Gastrocnemius medialis (tissue), 4 donors: ENCODE data around the gene SMARCD1. TPM values are rescaled to one million over a fixed set of nuclear protein-coding genes. Genes with fewer than 3 reads are reported as not detected.

Experiments
- ATAC-seq, 2 donors: fragments of 150-250 bp; one replicate each; pipeline ENCODE4 v1.9.1; 2016
- DNase-seq, 2 donors: peaks; one replicate each; pipeline ENCODE4 v3.0.0-alpha.2; 2019
- H3K27ac ChIP-seq, 4 donors: fragments of 200-600 bp; sonication (generic); 1 replicate in 1 of 4; 2 replicates in 3 of 4; pipeline ENCODE4 v1.5.1; 2016 to 2018; ENCODE audit warnings: mild to moderate bottlenecking in 2 of 4, moderate library complexity in 1 of 4
- H3K27me3 ChIP-seq, 3 donors: fragments of 200-600 bp; sonication (generic) in 2 of 3; 1 replicate in 1 of 3; 2 replicates in 2 of 3; pipeline versions ENCODE4 v1.5.1 to v1.6.0; 2016 to 2019; ENCODE audit warnings: mild to moderate bottlenecking in 1 of 3, moderate library complexity in 1 of 3
- H3K36me3 ChIP-seq, 2 donors: fragments of 200-600 bp; sonication (generic) in 1 of 2; one replicate each; pipeline ENCODE4 v1.5.1; 2017 to 2018
- H3K4me1 ChIP-seq, 2 donors: fragments of 200-600 bp; sonication (generic) in 1 of 2; one replicate each; pipeline ENCODE4 v1.5.1; 2016 to 2017; ENCODE audit warnings: mild to moderate bottlenecking in 2 of 2
- H3K4me3 ChIP-seq, 4 donors: fragments of 200-600 bp; sonication (generic) in 3 of 4; 1 replicate in 1 of 4; 2 replicates in 3 of 4; pipeline ENCODE4 v1.5.1; 2016 to 2019; ENCODE audit warnings: mild to moderate bottlenecking in 2 of 4
- H3K9me3 ChIP-seq, 3 donors: fragments of 200-600 bp; sonication (generic) in 2 of 3; 1 replicate in 1 of 3; 2 replicates in 2 of 3; pipeline ENCODE4 v1.5.1; 2016 to 2019
- POLR2A ChIP-seq, 2 donors: fragments of 450-650 bp; IDR thresholded peaks; one replicate each; pipeline ENCODE4 v1.6.1; 2017; ENCODE audit warnings: antibody characterized with exemption in 2 of 2, mild to moderate bottlenecking in 2 of 2, moderate library complexity in 2 of 2
- in situ Hi-C, 4 donors: fragments of 200-750 bp; cut with MboI; loops; one replicate each; pipeline versions ENCODE4 v1.15.0 to v1.8.0; 2017; ENCODE audit warnings: low sequenced_read_pairs in 4 of 4
- intact Hi-C: fragments of 100-400 bp; cut with DNase I; formaldehyde crosslinking; loops from one replicate; pipeline ENCODE4 v1.15.1; 2023; ENCODE audit warnings: low total_unique reads
- total RNA-seq, 4 donors: library from RNA; depleted of rRNA; stranded (reverse); fragments of >200 nt; gene quantifications; one replicate each; pipeline versions ENCODE4 v1.1.0 to v1.2.3, GENCODE V29; 2016
- TF ChIP-seq, protein P1 (sequence below), 5 experiments: fragments of 450-650 bp in 3 of 5; fragments of 200-600 bp in 2 of 5; sonication (generic) in 2 of 5; IDR thresholded peaks in 4 of 5; conservative IDR thresholded peaks in 1 of 5; 1 replicate in 4 of 5; 2 replicates in 1 of 5; pipeline ENCODE4 v1.5.1; 2016 to 2019; ENCODE audit warnings: antibody characterized with exemption in 5 of 5, mild to moderate bottlenecking in 3 of 5, moderate library complexity in 3 of 5

SMARCD1 gene
- total RNA-seq, 4 donors from 2014 or later, result 16.9 to 27.3 (median 20.1) TPM

DNA sequence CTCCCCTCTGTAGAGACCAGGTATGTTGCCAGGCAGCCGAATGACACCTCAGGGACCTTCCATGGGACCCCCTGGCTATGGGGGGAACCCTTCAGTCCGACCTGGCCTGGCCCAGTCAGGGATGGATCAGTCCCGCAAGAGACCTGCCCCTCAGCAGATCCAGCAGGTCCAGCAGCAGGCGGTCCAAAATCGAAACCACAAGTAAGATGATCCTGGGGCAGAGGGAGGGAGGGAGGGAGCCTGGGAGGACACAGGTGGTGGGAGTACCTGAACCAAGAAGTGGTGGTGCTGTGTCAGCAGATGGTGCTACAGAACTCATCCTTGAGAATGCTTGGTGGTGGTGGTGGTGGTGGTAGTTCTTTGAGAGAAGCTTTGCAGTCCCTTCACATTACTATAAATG, 1.0 kb downstream of the SMARCD1 start:
- TF ChIP-seq POLR2A (IDR thresholded peaks at IDR 0.05), result no peak
- TF ChIP-seq, protein P1, sequence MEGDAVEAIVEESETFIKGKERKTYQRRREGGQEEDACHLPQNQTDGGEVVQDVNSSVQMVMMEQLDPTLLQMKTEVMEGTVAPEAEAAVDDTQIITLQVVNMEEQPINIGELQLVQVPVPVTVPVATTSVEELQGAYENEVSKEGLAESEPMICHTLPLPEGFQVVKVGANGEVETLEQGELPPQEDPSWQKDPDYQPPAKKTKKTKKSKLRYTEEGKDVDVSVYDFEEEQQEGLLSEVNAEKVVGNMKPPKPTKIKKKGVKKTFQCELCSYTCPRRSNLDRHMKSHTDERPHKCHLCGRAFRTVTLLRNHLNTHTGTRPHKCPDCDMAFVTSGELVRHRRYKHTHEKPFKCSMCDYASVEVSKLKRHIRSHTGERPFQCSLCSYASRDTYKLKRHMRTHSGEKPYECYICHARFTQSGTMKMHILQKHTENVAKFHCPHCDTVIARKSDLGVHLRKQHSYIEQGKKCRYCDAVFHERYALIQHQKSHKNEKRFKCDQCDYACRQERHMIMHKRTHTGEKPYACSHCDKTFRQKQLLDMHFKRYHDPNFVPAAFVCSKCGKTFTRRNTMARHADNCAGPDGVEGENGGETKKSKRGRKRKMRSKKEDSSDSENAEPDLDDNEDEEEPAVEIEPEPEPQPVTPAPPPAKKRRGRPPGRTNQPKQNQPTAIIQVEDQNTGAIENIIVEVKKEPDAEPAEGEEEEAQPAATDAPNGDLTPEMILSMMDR (IDR thresholded peaks at IDR 0.05 in 4 of 5, conservative IDR thresholded peaks at IDR 0.05 in 1 of 5), result no peak
- H3K27me3 ChIP-seq, result no peaks in the 10 kb centered on the region
- intact Hi-C loops (loop anchor here (10.0 kb wide), 1 partner anchor 229 kb away; no protein-coding TSS in a partner anchor), in situ Hi-C loops (loop anchor here in 2 of 4 donors (25.0 kb wide), 1 partner anchor 226 kb away; no protein-coding TSS in a partner anchor)
- DNase-seq (peak in 1 of 2 donors; percentile 42), ATAC-seq (no peak)
- H3K36me3 ChIP-seq, result peaks cover 2 to 48% of the 10 kb centered on the region in 2 donors
- H3K27ac ChIP-seq, result peak overlapping the region; percentile 92 to 99 (median 96)
- H3K4me1 ChIP-seq, result peaks cover 13 to 14% of the 10 kb centered on the region in 2 donors
- peak overlapping the region; percentile 81 to 95 (median 88) for H3K4me3 ChIP-seq
- H3K9me3 ChIP-seq, result no peaks in the 10 kb centered on the region

- in situ Hi-C loops, result loop anchor here in 2 of 4 donors (25.0 kb wide), 1 partner anchor 225 kb away; no protein-coding TSS in a partner anchor
- no peaks in the 10 kb centered on the region for H3K27me3 ChIP-seq
- no peak for TF ChIP-seq POLR2A (IDR thresholded peaks at IDR 0.05)
- TF ChIP-seq, protein P1 (IDR thresholded peaks at IDR 0.05 in 4 of 5, conservative IDR thresholded peaks at IDR 0.05 in 1 of 5), result no peak
- H3K36me3 ChIP-seq, result peaks cover 2 to 58% of the 10 kb centered on the region in 2 donors
- no peak for ATAC-seq
- H3K9me3 ChIP-seq, result no peaks in the 10 kb centered on the region
- H3K27ac ChIP-seq, result peak overlapping the region in 1 of 4 donors; percentile 28
- peaks cover 13 to 14% of the 10 kb centered on the region in 2 donors for H3K4me1 ChIP-seq
- H3K4me3 ChIP-seq, result no peak overlapping the region
- intact Hi-C loops, result loop anchor here (10.0 kb wide), 1 partner anchor 228 kb away; no protein-coding TSS in a partner anchor
- no peak for DNase-seq
These were observed 2.0 kb downstream of the SMARCD1 start for GRCh38 chr12:50087151-50087550.

GRCh38 chr12:50087995-50088394, 2.9 kb downstream of the SMARCD1 start:
- Histone ChIP-seq H3K4me1 (peaks cover 13 to 14% of the 10 kb centered on the region in 2 donors), H3K27me3 (no peaks in the 10 kb centered on the region), H3K9me3 (no peaks in the 10 kb centered on the region), H3K36me3 (peaks cover 2 to 66% of the 10 kb centered on the region in 2 donors), H3K27ac (peak overlapping the region in 1 of 4 donors; percentile 14), H3K4me3 (no peak overlapping the region)
- intact Hi-C loops, result loop anchor here (10.0 kb wide), 1 partner anchor 227 kb away; no protein-coding TSS in a partner anchor
- in situ Hi-C loops, result loop anchor here in 2 of 4 donors (25.0 kb wide), 1 partner anchor 224 kb away; no protein-coding TSS in a partner anchor
- ATAC-seq (no peak), DNase-seq (no peak)
- TF ChIP-seq POLR2A (IDR thresholded peaks at IDR 0.05), result no peak
- TF ChIP-seq, protein P1 (IDR thresholded peaks at IDR 0.05 in 4 of 5, conservative IDR thresholded peaks at IDR 0.05 in 1 of 5), result no peak

DNA sequence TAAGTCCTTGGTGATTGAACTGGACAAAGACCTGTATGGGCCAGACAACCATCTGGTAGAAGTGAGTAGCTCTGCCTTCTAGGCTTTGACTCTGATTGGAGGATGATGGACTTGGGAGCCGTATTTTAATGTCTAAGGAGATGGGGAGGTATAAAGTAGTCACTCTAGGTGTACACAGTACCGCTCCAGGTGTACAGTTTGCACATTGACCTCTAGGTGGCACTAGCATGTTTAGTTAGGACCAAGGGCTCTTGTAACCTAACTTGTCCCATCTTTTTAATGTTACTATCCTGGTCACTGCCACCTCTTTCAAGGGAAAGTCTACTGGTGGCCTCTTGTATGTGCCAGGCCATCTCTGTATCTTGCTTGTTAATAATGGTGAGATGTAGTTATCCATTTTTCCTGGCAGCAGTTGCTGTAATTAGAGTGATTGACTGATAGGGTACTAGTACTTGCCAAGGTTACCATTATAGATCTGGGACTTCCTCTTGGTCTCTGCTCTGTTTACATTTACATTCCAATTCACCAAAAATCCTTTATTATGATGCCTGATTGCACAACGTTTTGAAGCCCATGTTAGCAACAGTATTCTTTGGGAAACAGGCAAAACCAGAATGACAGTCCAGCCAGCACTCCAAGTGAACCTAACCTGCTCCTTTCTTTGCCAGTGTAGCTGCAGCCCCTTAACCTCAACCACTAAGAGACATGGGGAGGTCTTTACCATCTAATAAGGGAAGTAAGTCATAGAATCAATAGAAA, 3.6 kb downstream of the SMARCD1 start:
- Histone ChIP-seq H3K9me3 (no peaks in the 10 kb centered on the region), H3K4me1 (peaks cover 13 to 14% of the 10 kb centered on the region in 2 donors), H3K36me3 (peaks cover 2 to 74% of the 10 kb centered on the region in 2 donors), H3K4me3 (no peak overlapping the region), H3K27ac (peak overlapping the region; percentile 31 to 51 (median 48)), H3K27me3 (no peaks in the 10 kb centered on the region)
- DNase-seq (peak in 1 of 2 donors; percentile 64), ATAC-seq (peak; percentile 46 to 68)
- no peak for TF ChIP-seq POLR2A (IDR thresholded peaks at IDR 0.05)
- TF ChIP-seq, protein P1 (IDR thresholded peaks at IDR 0.05 in 4 of 5, conservative IDR thresholded peaks at IDR 0.05 in 1 of 5), result peak; percentile 43 to 80 (median 74)
- in situ Hi-C loops (loop anchor here in 2 of 4 donors (25.0 kb wide), 1 partner anchor 224 kb away; no protein-coding TSS in a partner anchor), intact Hi-C loops (loop anchor here (1.0 to 10.0 kb wide), 2 partner anchors 15 to 226 kb away; no protein-coding TSS in a partner anchor)
